ENCODE data around the gene GSE1.

GRCh38 chr16:85654251-85655095, 41.4 kb downstream of the GSE1 start:
- no peak for TF ChIP-seq CTCF (conservative IDR thresholded peaks at IDR 0.05)
- no peak for TF ChIP-seq ZFX (IDR thresholded peaks at IDR 0.05)

Measured in C4-2B (cell line).